ENCODE measurements around the gene SLC5A7.

SLC5A7 gene

DNA sequence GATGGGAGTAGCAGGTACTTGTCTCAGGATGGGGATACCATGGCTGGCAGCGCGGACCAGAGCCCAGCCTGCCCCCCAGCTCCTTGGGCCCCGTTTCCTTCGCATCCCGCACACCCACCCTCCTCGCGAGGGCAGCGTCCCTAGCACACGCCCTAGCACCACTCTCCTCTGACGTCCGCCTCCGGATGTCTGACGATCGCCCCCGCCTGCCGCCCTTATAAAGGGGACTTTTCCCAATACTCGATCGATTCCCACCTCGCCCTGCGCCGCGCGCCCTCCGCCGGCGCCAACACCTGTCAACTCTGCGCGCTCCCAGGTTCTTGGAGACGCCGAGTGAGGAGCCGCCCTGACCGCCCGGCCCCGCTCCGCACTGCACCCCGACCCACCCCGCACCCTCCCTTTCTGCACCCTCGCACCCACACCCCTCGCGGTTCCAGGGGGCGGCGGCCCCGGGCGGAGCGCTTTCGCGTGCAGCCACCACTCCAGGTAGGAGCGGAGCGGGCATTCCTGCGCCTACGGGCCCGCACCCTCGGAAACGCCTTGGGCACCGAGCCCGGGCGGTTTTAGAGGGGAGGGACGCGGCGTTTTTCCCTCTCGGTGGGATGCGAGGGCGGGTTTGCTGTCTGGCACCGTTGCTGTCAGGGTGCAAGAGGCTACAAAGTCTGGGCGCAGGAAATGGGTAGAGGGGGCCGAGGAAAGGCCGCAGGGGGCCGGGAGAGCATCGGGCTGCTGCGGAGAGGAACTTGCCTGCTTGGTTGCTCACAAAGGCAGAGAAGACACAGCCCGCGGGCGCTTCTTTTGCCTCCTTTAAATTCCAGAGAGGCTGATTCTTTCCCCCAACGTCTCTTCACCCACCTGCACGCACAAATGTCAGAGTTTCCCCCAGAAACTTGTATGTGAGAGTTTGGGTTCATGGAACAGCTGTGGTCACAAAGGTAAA is at the start of gene SLC5A7:
Gene SLC5A7, plus strand, starts transcription at position 247 of the 940 bp plus-strand sequence. CDS start 1,632 bp downstream, outside the sequence.
- in situ Hi-C loops (cut with MboI; ENCODE audit: low pct_unique_long_range_greater_than_20kb, low sequenced_read_pairs): no loop called here

DNA sequence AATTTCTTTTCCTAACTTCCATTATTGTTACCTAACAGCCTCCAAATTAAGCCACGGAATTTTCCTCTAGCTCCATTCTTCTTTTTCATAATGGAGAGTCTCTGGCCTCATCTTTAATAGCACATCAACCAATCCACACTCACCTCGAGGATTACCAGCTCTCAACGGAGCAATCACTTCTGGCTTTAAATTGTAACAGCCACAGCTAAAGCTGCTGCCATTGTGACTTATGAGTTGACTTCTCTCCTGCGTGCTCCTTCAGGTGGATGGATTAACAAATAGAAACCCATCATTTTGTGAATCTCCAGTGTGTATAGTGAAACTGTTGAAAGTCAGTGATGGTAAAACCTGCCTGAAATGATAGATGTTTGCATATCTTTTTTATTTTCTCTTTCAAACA is 24.9 kb upstream of the SLC5A7 start:
- in situ Hi-C loops (cut with MboI; ENCODE audit: low pct_unique_long_range_greater_than_20kb, low sequenced_read_pairs): no loop called here
- DNase-seq: no peak

More for the DNA sequence above, at the start of gene SLC5A7:
- no peak for DNase-seq

DNA sequence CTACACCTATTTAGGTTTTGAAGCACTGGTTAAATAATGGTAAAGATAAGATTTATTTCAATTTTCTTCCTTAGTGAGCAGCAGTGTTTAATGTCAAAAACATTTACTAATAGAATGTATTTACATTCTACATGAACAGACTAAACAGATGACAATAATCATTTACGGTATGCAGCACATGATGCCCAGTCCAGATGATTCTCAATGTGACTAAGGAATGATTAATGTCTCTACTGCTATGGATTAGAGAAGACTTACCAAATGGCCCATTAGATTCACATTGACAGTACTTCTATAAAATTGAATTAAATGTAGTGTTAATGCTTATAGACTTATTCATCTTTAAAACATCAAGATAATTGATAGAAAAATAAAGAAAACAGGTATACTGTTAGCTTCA is 22.1 kb upstream of the SLC5A7 start:
- in situ Hi-C loops (cut with MboI; ENCODE audit: low pct_unique_long_range_greater_than_20kb, low sequenced_read_pairs): no loop called here
- DNase-seq: no peak

DNA sequence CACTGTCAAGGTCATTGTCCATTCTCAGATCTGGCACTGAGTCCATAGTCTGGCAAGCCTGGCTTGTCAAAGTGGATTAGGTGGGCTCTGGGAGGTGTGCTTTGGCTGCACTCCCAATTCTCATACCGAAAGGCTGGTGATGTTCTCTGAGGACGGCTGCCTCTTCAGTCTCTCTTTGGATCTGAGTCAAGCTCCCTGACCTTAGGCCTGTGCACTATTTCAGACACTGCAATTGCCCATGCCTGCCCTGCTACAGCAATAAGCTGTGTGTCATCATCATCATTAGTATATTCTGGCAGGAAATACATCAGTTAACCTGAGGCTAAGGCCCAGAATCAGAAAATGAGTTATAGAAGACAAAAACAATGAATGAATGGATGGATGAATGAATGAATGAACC is 1.6 kb upstream of the SLC5A7 start:
- in situ Hi-C loops (cut with MboI; ENCODE audit: low pct_unique_long_range_greater_than_20kb, low sequenced_read_pairs): no loop called here
- DNase-seq: no peak

DNA sequence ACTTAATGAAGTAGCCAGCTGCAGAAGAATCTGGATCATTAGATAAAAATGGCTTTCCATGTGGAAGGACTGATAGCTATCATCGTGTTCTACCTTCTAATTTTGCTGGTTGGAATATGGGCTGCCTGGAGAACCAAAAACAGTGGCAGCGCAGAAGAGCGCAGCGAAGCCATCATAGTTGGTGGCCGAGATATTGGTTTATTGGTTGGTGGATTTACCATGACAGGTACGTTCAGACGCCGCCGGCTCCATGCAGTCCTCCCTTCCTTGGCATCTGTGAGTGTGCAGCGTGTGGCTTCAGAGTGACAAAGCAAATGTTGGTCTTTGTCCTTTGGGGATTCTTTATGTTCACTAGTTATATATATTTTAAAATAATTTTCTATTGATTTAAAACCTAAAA is 1.8 kb downstream of the SLC5A7 start:
- in situ Hi-C loops (cut with MboI; ENCODE audit: low pct_unique_long_range_greater_than_20kb, low sequenced_read_pairs): no loop called here
- no peak for DNase-seq

DNA sequence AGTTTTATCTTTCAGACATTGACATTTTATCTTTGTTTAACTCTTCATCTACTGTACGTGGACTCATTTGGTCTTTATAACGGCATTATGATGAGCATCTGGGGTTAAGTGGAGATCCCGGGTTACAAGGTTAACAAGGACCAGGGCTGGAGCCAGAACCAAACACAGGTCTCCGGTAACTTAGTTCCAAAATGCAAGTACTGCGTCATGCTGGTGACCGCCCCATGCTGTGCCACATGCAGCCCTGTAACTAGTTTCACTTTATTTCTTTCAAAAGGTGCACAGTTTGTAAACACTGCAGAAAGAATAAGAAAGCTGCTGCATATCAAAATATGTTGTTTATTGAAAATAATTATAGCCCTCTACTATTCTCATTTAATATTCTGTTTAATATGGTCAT is 3.1 kb downstream of the SLC5A7 start:
- in situ Hi-C loops (cut with MboI; ENCODE audit: low pct_unique_long_range_greater_than_20kb, low sequenced_read_pairs): no loop called here
- DNase-seq: no peak

DNA sequence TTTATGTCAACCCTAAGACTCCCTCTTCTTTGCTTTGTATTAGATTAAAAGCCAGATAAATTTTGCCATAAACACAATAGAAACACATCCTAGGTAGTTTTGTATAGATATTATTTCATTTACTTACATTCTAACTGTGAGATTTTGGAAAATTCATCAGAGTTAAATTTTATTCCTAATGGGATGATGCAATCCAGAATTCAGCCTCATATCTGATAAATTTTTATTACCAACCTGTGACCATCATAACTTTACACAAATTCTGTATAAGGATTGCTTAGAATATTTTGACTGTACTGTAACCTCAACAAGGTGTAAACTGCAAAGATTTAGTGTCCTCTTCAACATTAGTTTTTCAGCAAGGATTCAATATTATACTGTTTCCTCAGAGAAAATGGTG is 4.4 kb downstream of the SLC5A7 start:
- DNase-seq: no peak
- in situ Hi-C loops (cut with MboI; ENCODE audit: low pct_unique_long_range_greater_than_20kb, low sequenced_read_pairs): no loop called here

DNA sequence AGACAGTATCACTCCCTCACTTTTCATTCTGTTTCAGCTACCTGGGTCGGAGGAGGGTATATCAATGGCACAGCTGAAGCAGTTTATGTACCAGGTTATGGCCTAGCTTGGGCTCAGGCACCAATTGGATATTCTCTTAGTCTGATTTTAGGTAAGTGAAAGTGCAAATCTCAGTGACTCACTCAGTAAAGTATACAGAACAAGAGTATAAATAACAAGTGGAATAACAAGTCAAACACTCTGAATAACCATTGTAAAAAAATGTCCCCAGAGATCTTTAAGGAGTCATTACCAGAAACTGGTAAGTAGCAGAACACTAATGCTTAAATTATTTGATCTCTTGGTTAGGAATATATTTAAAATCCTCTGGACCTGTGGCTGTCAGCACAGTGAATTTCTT is 5.7 kb downstream of the SLC5A7 start:
- DNase-seq: no peak
- in situ Hi-C loops (cut with MboI; ENCODE audit: low pct_unique_long_range_greater_than_20kb, low sequenced_read_pairs): no loop called here

DNA sequence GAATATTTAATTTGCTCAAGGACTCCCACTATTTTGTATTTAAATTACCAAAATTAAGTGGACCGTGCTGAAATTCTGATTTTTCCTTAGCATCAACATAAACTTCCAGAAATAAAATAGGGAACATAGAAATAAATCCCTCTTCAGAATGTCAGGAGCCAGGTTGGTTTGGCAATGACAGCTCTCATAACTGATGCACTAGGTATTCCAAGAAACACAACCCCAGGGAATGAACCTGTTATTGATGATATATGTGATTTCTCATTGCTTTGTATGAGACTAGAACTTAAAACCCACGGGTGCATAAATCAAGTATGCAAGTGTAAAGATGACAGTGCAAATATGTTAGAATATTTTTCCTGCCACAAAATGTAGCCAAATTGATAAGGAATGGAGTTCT is 12.8 kb downstream of the SLC5A7 start:
- DNase-seq: no peak
- in situ Hi-C loops (cut with MboI; ENCODE audit: low pct_unique_long_range_greater_than_20kb, low sequenced_read_pairs): no loop called here

DNA sequence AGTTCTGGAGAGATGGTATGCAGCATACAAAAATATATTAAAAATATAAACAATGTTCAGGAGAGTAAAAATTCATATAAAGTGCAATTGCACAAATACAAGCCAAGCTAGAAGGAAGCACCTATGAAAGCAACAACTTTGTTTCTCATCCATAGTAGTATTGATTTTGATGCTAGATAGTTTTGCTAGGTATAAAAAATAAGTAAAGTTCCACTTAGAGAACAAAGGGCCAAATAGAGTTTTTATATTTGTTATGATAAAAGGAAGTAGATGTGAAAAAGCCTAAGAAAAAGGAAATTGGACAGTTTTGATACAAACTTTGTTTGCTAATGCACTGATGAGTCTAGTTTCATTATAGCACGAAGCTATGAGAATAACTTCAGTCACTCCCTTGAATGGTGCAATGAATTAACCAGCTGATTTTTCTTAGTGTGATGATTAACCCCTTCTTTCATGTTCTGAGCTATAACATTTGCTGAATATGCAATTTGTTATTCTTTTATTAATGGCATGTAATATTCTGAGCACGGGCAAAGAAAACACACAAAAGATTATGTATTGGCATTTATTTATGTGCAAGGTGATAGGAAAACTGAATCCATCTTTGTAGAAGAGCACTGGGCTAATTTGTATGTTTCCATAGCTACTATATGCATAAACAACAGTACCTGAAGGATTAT is 24.7 kb downstream of the SLC5A7 start:
- DNase-seq: no peak
- in situ Hi-C loops (cut with MboI; ENCODE audit: low pct_unique_long_range_greater_than_20kb, low sequenced_read_pairs): no loop called here

DNA sequence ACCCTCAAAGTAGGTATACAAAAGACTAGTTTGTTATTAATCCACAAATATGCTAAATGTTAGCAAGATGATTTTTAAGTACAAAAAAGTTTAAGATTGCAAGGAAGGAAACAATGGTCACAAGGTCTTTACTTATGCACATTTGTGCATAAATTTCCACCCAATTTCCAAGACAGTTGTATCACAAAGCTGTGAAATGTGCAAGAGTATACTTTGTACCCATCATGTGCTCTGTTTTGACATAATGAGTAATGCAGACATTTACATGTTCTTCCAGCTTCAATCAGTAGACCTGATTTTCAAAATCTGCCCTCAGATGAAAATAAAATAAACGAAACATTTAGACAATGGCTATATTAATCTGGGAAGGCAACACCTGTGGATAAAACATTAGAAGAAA is 27.0 kb downstream of the SLC5A7 start:
- in situ Hi-C loops (cut with MboI; ENCODE audit: low pct_unique_long_range_greater_than_20kb, low sequenced_read_pairs): no loop called here
- DNase-seq: no peak

DNA sequence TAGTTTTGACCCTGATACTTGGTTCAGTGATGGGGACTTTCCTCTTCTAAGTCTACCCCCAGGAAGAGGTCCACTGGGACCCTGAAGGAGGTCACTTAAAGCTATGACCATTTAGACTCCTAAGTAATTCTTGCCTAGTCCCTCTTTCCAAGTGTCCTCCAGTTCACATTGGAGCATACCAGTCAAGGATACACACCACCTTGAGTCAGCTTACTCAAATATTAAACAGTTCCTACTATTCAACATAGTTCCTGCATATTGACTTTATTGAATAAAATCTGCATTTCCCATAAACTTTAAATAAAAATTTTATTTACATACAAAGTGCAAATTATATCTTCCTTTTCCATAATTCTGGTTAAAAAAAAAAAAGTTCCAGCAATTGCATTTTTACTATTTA is 36.3 kb downstream of the SLC5A7 start:
- in situ Hi-C loops (cut with MboI; ENCODE audit: low pct_unique_long_range_greater_than_20kb, low sequenced_read_pairs): no loop called here
- DNase-seq: no peak

DNA sequence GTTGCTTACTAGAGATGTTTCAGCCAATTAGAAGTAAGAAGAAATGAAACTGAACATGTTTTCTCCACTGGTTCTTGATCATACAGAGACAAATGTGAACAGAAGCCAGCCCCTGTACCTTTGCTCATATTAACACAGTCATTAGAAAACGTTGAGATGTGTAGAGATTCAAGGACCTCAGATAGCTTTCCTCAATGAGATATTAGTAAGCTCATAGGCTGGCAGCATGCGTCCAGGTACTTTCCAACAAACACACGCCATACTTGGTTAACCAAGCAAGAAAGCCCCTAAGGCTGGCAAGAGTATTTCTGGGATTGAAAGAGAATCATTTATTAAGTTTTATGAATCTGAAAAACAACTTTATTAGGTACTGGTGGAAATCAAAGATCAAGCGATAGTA is 37.5 kb downstream of the SLC5A7 start:
- in situ Hi-C loops (cut with MboI; ENCODE audit: low pct_unique_long_range_greater_than_20kb, low sequenced_read_pairs): no loop called here
- no peak for DNase-seq

DNA sequence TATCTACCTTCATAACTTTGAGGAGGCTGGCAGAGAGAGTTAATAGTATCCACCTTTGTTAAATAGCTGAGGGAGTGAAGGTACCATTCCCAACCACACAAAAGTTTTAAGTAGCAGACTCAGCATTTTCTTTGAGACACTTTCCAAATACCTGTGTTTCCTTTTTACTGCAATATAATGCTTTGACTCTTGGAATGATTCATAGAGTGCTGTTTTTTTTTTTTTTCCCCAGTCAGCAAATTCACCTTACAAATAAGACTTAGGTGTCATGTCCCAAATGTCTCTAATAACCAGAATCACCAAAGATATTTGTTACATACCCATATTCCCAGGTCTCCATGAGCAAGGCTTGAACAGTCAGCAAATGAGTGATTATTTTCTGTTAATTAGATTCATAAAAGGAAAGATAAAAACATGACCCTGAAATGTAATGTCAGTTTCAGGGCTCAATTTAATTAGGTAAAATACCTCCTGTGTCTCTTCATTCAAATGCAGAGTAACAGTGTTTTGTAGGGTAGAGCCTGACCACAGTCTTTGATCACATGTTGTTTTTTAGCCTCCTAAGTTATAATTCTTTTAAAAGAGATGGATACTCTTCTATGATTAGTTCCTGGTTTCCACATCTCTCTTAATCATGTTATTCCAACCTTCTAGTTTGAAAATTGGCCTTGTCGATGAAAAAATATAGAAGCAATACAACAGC is 39.9 kb downstream of the SLC5A7 start:
- no peak for DNase-seq
- in situ Hi-C loops (cut with MboI; ENCODE audit: low pct_unique_long_range_greater_than_20kb, low sequenced_read_pairs): no loop called here

DNA sequence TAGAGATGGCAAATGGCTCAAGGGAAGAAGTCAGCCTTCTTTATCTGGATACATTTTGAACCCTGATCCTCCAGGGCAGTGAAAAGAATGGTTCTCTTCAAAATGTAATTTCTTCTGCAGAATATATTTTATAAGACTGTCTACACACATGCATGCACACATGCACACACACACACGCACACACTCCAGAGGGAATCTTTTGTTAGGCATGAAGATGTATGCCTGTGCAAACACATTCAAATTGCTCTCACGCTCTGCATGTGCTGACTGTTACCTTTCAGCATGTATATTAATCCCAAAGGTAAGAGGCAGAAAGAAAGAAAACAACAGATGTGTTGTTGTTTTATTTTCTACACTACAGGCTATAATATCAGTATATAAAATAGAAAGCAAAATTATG is 43.2 kb downstream of the SLC5A7 start:
- DNase-seq: no peak

DNA sequence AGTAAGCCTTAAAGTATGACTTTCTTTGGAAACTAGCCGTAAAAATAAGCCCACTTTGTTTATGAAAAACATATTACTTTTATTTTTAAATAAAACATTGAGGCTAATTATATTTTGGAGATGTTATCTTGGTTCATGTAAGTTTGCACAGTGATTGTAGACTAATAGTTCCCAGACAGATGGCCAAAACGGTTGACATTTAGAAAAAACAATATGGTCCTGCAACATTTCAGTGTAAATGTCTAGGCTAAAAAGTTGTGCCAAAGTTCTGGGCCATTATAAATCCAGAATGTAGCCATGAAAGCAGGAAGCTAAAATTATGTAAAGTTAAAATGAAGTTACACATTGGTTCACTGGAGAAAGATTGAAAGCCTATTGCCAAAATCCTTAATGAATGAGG is 43.6 kb downstream of the SLC5A7 start:
- in situ Hi-C loops (cut with MboI; ENCODE audit: low pct_unique_long_range_greater_than_20kb, low sequenced_read_pairs): no loop called here
- no peak for DNase-seq

More for the DNA sequence above, 43.2 kb downstream of the SLC5A7 start:
- in situ Hi-C loops (cut with MboI; ENCODE audit: low pct_unique_long_range_greater_than_20kb, low sequenced_read_pairs): no loop called here

DNA sequence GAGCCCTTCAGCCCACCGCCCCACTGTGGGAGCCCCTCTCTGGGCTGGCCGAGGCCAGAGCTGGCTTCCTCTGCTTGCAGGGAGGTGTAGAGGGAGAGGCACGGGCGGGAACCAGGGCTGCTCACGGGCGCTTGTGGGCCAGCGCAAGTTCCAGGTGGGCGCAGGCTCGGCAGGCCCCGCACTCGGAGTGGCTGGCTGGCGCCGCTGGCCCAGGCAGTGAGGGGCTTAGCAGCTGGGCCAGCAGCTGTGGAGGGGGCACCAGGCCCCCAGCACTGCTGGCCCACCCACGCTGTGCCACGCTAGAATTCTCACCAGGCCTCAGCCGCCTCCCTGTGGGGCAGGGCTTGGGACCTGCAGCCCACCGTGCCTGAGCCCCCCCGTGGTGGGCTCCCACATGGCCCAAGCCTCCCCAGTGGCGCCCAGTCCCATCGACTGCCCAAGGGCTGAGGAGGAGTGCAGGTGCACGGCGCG is 45.2 kb downstream of the SLC5A7 start:
- DNase-seq: no peak
- in situ Hi-C loops (cut with MboI; ENCODE audit: low pct_unique_long_range_greater_than_20kb, low sequenced_read_pairs): no loop called here

DNA sequence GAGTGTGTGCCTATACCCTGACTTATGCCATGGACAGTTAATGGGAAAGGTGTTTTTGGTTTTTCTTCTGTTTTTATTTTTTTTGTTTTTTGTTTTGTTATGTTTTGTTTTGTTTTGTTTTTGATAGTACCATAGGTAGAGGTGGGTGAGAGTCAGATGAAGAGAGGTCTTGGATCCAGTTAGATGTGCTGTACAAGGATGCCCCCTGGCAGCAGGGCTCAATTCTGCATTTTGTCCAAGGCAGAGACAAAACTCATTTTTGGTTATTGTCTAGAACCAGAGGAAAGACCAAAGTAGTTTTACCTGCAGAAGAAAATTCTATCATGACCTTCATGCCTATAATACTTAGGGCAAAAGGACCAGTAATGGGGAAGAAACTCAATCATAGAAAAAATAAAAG is 48.5 kb downstream of the SLC5A7 start:
- DNase-seq: no peak
- in situ Hi-C loops (cut with MboI; ENCODE audit: low pct_unique_long_range_greater_than_20kb, low sequenced_read_pairs): no loop called here

DNA sequence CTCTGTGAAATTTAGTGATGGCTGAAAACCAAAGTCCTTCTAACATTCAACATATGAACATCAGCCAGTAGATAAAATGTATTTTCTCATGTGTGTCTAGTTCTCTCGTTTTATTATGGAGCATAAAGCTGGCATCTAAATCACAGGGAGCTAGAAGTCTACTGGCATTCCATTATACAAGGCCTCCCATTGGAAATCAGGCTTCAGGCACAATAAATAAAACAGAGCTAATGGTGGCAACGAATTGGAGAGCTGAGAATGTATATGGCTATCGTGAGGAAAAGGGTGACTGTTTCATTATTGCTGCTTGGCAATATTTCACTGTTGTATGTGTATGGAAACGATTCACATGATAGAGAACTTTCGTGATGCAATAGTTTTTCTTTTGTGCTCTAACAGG is 62.4 kb downstream of the SLC5A7 start:
- in situ Hi-C loops (cut with MboI; ENCODE audit: low pct_unique_long_range_greater_than_20kb, low sequenced_read_pairs): no loop called here
- DNase-seq: no peak

DNA sequence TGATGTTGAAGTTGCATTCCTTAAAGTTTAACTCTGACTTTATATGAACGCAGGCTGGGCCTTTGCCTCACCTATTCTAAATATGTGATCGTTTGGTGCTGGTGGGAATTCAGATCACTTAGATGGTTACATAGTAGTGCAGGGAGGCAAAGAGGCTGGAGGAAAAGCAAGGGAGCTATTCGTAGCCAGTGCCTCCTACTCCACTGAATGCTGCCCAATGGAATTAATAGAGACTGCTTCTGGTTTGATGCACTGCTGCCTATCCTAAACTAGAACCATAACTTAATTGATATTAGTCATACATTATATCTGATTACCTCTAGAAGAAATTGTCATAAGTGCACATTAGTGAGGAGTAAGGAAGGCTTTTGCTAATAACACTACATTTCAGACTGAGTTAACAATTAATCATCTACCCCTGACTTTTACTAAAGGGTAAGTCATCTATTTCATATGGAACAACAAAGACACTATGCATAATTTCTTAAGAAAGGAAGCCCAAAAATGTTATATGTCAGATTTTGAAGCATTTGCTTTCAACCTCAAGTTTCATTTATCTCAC is 72.3 kb downstream of the SLC5A7 start:
- no peak for DNase-seq
- in situ Hi-C loops (cut with MboI; ENCODE audit: low pct_unique_long_range_greater_than_20kb, low sequenced_read_pairs): no loop called here

Data from KBM-7 (cell line).